GM23248 (cell line): ENCODE data around the gene COL8A1. TPM values are rescaled to one million over a fixed set of nuclear protein-coding genes. Genes with fewer than 3 reads are reported as not detected.

Experiments used
- DNase-seq: peaks from one replicate; pipeline ENCODE4 v3.0.0-alpha.2; 2015
- H2AFZ ChIP-seq: fragments of 200-600 bp; sonication (generic); 2 replicates; pipeline ENCODE4 v1.6.1; 2016; ENCODE audit warnings: antibody characterized with exemption
- H3F3A ChIP-seq: fragments of 200-600 bp; sonication (generic); 2 replicates; pipeline ENCODE4 v1.6.1; 2016; ENCODE audit warnings: mild to moderate bottlenecking, antibody characterized with exemption, mixed run types; ENCODE audit not compliant: insufficient read depth
- H3K27ac ChIP-seq: fragments of 200-600 bp; sonication (generic); 2 replicates; pipeline ENCODE4 v1.5.1; 2016; ENCODE audit warnings: mild to moderate bottlenecking
- H3K27me3 ChIP-seq: fragments of 200-600 bp; sonication (generic); replicated peaks from 2 replicates; pipeline ENCODE4 v1.6.1; 2016; ENCODE audit warnings: mild to moderate bottlenecking; ENCODE audit not compliant: insufficient read depth
- H3K36me3 ChIP-seq: fragments of 200-600 bp; sonication (generic); 2 replicates; pipeline ENCODE4 v1.6.1; 2016; ENCODE audit warnings: low read depth, mild to moderate bottlenecking
- H3K4me1 ChIP-seq: fragments of 200-600 bp; sonication (generic); 2 replicates; pipeline ENCODE4 v1.6.1; 2016; ENCODE audit warnings: mild to moderate bottlenecking; ENCODE audit not compliant: insufficient read depth
- H3K4me2 ChIP-seq: fragments of 200-600 bp; sonication (generic); one replicate; pipeline ENCODE4 v1.6.1; 2016; ENCODE audit warnings: mild to moderate bottlenecking; ENCODE audit not compliant: unreplicated experiment
- H3K4me3 ChIP-seq: fragments of 200-600 bp; sonication (generic); 2 replicates; pipeline ENCODE4 v1.5.1; 2016; ENCODE audit warnings: mild to moderate bottlenecking
- H3K79me2 ChIP-seq: fragments of 200-600 bp; sonication (generic); 2 replicates; pipeline ENCODE4 v1.6.1; 2016; ENCODE audit warnings: mild to moderate bottlenecking; ENCODE audit not compliant: insufficient read depth
- H3K9ac ChIP-seq: fragments of 200-600 bp; sonication (generic); 2 replicates; pipeline ENCODE4 v1.6.1; 2016; ENCODE audit warnings: mild to moderate bottlenecking
- H3K9me2 ChIP-seq: fragments of 200-600 bp; sonication (generic); 2 replicates; pipeline ENCODE4 v1.6.1; 2016; ENCODE audit warnings: mixed run types, mild to moderate bottlenecking, moderate library complexity; ENCODE audit not compliant: insufficient read depth
- H3K9me3 ChIP-seq: fragments of 200-600 bp; sonication (generic); one replicate; pipeline ENCODE4 v1.6.1; 2017; ENCODE audit warnings: low read depth
- H4K20me1 ChIP-seq: fragments of 200-600 bp; sonication (generic); 2 replicates; pipeline ENCODE4 v1.6.0; 2016; ENCODE audit not compliant: insufficient read depth
- EZH2 ChIP-seq: fragments of 200-600 bp; sonication (generic); IDR thresholded peaks from 2 replicates; pipeline ENCODE4 v1.6.1; 2018; ENCODE audit warnings: antibody characterized with exemption, mild to moderate bottlenecking; ENCODE audit not compliant: insufficient read depth, poor library complexity, severe bottlenecking
- EZH2phosphoT487 ChIP-seq: fragments of 200-600 bp; sonication (generic); IDR thresholded peaks from 2 replicates; pipeline ENCODE4 v1.6.1; 2018; ENCODE audit warnings: antibody characterized with exemption, moderate library complexity, mild to moderate bottlenecking, low read depth; ENCODE audit not compliant: insufficient read depth
- WGBS, 2 experiments: methylation state at CpG; one replicate each; pipeline ENCODE4 v1.1.6; 2015 to 2017; ENCODE audit warnings: low lambda C conversion rate in 2 of 2, low coverage in 1 of 2; ENCODE audit errors: missing lambda C conversion rate in 2 of 2; 5-methylcytosine and 5-hydroxymethylcytosine counted together
- in situ Hi-C: fragments of 300-500 bp; cut with MboI; formaldehyde crosslinking; loops from 2 replicates; pipeline ENCODE4 v1.15.0; 2020
- polyA plus RNA-seq: library from polyadenylated mRNA; unstranded; fragments of >200 nt; fragmentation: Nextera tagmentation; extraction: Ambion mirVana; gene quantifications from 2 replicates; pipeline ENCODE4 v1.2.1, GENCODE V29; 2016
- total RNA-seq: library from RNA; depleted of rRNA; stranded (reverse); fragments of >200 nt; shearing (Covaris generic); gene quantifications from 2 replicates; pipeline ENCODE4 v1.2.3, GENCODE V29; 2014

Gene COL8A1
- total and polyA plus RNA-seq, 2 experiments from 2014 or later = 164 to 189 TPM

GRCh38 chr3:99709686-99710085, 71.3 kb downstream of the COL8A1 start:
- H3K4me1 ChIP-seq = no peaks in the 10 kb centered on the region
- peaks cover 3% of the 10 kb centered on the region; the same call in 1 of the 2 replicates for H3K36me3 ChIP-seq
- 94 to 95% methylated on average over 1 of the region's 1 CpG for WGBS, 2 experiments
- H3K79me2 ChIP-seq = no peaks in the 10 kb centered on the region
- H3K27me3 ChIP-seq = no peaks in the 10 kb centered on the region
- TF ChIP-seq EZH2 = no peak
- no peak for TF ChIP-seq EZH2phosphoT487
- in situ Hi-C loops = no loop called here
- H3K27ac ChIP-seq = no peak overlapping the region
- no peak overlapping the region for H3K9ac ChIP-seq
- H3F3A ChIP-seq = peaks cover 8% of the 10 kb centered on the region; the same call in 1 of the 2 replicates
- H3K9me2 ChIP-seq = 0 out of 2 replicates have a peak, but pooled peaks cover 4% of the 10 kb centered on the region
- H3K4me2 ChIP-seq = no peak overlapping the region
- DNase-seq = no peak
- no peak overlapping the region for H2AFZ ChIP-seq
- H3K9me3 ChIP-seq = no peaks in the 10 kb centered on the region
- H3K4me3 ChIP-seq = no peak overlapping the region
- H4K20me1 ChIP-seq = no peaks in the 10 kb centered on the region

- no peak overlapping the region for H3K9ac ChIP-seq
- no peak overlapping the region for H3K4me2 ChIP-seq
- no peaks in the 10 kb centered on the region for H3K79me2 ChIP-seq
- no peaks in the 10 kb centered on the region for H3K4me1 ChIP-seq
- no peaks in the 10 kb centered on the region for H4K20me1 ChIP-seq
- WGBS, 2 experiments = 91 to 93% methylated on average over 3 of the region's 3 CpGs
- in situ Hi-C loops = no loop called here
- peaks cover 8% of the 10 kb centered on the region; the same call in 1 of the 2 replicates for H3F3A ChIP-seq
- H3K9me3 ChIP-seq = no peaks in the 10 kb centered on the region
- H3K27ac ChIP-seq = no peak overlapping the region
- peaks cover 3% of the 10 kb centered on the region; the same call in 1 of the 2 replicates for H3K36me3 ChIP-seq
- TF ChIP-seq EZH2phosphoT487 = no peak
- TF ChIP-seq EZH2 = no peak
- H3K4me3 ChIP-seq = no peak overlapping the region
- H3K27me3 ChIP-seq = no peaks in the 10 kb centered on the region
- 0 out of 2 replicates have a peak, but pooled peaks cover 4% of the 10 kb centered on the region for H3K9me2 ChIP-seq
- H2AFZ ChIP-seq = no peak overlapping the region
- no peak for DNase-seq
Observed at GRCh38 chr3:99710094-99710493, 71.7 kb downstream of the COL8A1 start.

- H3K4me1 ChIP-seq = no peaks in the 10 kb centered on the region
- H3K36me3 ChIP-seq = peaks cover 3% of the 10 kb centered on the region; the same call in 1 of the 2 replicates
- H3K4me3 ChIP-seq = no peak overlapping the region
- in situ Hi-C loops = no loop called here
- no peaks in the 10 kb centered on the region for H3K79me2 ChIP-seq
- H3K9me2 ChIP-seq = 0 out of 2 replicates have a peak, but pooled peaks cover 4% of the 10 kb centered on the region
- 69 to 72% methylated on average over 4 of the region's 4 CpGs for WGBS, 2 experiments
- H3K9me3 ChIP-seq = no peaks in the 10 kb centered on the region
- H2AFZ ChIP-seq = no peak overlapping the region
- DNase-seq = no peak
- TF ChIP-seq EZH2phosphoT487 (no peak), EZH2 (no peak)
- 0 out of 2 replicates have a peak, but pooled peaks cover 7% of the 10 kb centered on the region for H3F3A ChIP-seq
- H3K27ac ChIP-seq = no peak overlapping the region
- H4K20me1 ChIP-seq = no peaks in the 10 kb centered on the region
- H3K27me3 ChIP-seq = no peaks in the 10 kb centered on the region
- H3K4me2 ChIP-seq = no peak overlapping the region
- no peak overlapping the region for H3K9ac ChIP-seq
Observed at GRCh38 chr3:99711351-99711750, 73.0 kb downstream of the COL8A1 start.

GRCh38 chr3:99712291-99712954, 74.0 kb downstream of the COL8A1 start:
- Histone ChIP-seq H3K4me2 (no peak overlapping the region), H4K20me1 (no peaks in the 10 kb centered on the region), H3K4me3 (no peak overlapping the region), H3K9ac (no peak overlapping the region), H3K9me3 (no peaks in the 10 kb centered on the region), H3K27ac (no peak overlapping the region), H3K27me3 (no peaks in the 10 kb centered on the region), H2AFZ (no peak overlapping the region), H3K36me3 (peaks cover 3% of the 10 kb centered on the region; the same call in 1 of the 2 replicates), H3K9me2 (0 out of 2 replicates have a peak, but pooled peaks cover 4% of the 10 kb centered on the region), H3K4me1 (no peaks in the 10 kb centered on the region), H3K79me2 (no peaks in the 10 kb centered on the region), H3F3A (peaks cover 10% of the 10 kb centered on the region; the same call in 1 of the 2 replicates)
- WGBS, 2 experiments = 81 to 87% methylated on average over 5 of the region's 5 CpGs
- TF ChIP-seq EZH2 (no peak), EZH2phosphoT487 (no peak)
- no peak for DNase-seq
- in situ Hi-C loops = no loop called here

GRCh38 chr3:99713440-99713839, 75.0 kb downstream of the COL8A1 start:
- 63 to 67% methylated on average over 5 of the region's 5 CpGs for WGBS, 2 experiments
- H3K36me3 ChIP-seq = 0 out of 2 replicates have a peak, but pooled peaks cover 3% of the 10 kb centered on the region
- no peak overlapping the region for H3K4me2 ChIP-seq
- H3K9me2 ChIP-seq = 0 out of 2 replicates have a peak, but pooled peaks cover 4% of the 10 kb centered on the region
- no peak overlapping the region for H2AFZ ChIP-seq
- no peaks in the 10 kb centered on the region for H3K9me3 ChIP-seq
- H3K27me3 ChIP-seq = no peaks in the 10 kb centered on the region
- no peak for DNase-seq
- no peak overlapping the region for H3K27ac ChIP-seq
- H3K4me3 ChIP-seq = no peak overlapping the region
- H3K79me2 ChIP-seq = no peaks in the 10 kb centered on the region
- in situ Hi-C loops = no loop called here
- no peaks in the 10 kb centered on the region for H4K20me1 ChIP-seq
- no peaks in the 10 kb centered on the region for H3K4me1 ChIP-seq
- H3K9ac ChIP-seq = no peak overlapping the region
- no peak for TF ChIP-seq EZH2
- peaks cover 10% of the 10 kb centered on the region; the same call in 1 of the 2 replicates for H3F3A ChIP-seq
